Measurements from ENCODE around the gene TSPAN19. TPM values are rescaled to one million over a fixed set of nuclear protein-coding genes. Genes with fewer than 3 reads are reported as not detected.

Gene TSPAN19
- total RNA-seq, 4 donors from 2014 or later, result 0.17 to 0.49 TPM; not detected in 2

- TF ChIP-seq, protein P1, sequence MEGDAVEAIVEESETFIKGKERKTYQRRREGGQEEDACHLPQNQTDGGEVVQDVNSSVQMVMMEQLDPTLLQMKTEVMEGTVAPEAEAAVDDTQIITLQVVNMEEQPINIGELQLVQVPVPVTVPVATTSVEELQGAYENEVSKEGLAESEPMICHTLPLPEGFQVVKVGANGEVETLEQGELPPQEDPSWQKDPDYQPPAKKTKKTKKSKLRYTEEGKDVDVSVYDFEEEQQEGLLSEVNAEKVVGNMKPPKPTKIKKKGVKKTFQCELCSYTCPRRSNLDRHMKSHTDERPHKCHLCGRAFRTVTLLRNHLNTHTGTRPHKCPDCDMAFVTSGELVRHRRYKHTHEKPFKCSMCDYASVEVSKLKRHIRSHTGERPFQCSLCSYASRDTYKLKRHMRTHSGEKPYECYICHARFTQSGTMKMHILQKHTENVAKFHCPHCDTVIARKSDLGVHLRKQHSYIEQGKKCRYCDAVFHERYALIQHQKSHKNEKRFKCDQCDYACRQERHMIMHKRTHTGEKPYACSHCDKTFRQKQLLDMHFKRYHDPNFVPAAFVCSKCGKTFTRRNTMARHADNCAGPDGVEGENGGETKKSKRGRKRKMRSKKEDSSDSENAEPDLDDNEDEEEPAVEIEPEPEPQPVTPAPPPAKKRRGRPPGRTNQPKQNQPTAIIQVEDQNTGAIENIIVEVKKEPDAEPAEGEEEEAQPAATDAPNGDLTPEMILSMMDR (IDR thresholded peaks at IDR 0.05; ENCODE audit: low read depth), result no peak
These were observed 18.5 kb downstream of the TSPAN19 start for GRCh38 chr12:85017618-85018017.

DNA sequence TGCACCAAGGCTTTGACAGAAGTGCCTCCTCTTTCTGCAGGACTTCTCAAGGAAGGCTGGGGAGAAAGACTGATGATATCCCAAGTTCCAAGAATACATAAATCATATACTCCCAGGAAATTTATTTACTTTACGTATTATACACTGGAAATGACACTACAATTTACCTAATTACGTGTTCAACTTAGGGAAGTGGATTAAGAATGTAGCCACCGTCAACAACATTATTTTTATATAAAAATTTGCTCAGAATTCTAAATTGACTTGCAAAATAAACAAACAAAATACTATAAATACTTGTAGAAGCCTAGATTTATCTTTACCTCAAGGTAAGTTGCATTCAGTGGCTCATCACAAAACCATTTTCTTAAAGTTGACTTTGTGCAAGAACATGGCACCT, 18.9 kb downstream of the TSPAN19 start:
- TF ChIP-seq, protein P1 (IDR thresholded peaks at IDR 0.05; ENCODE audit: low read depth), result no peak

- TF ChIP-seq, protein P1 (IDR thresholded peaks at IDR 0.05; ENCODE audit: low read depth), result no peak
These were observed 19.7 kb downstream of the TSPAN19 start for GRCh38 chr12:85016413-85016812.

DNA sequence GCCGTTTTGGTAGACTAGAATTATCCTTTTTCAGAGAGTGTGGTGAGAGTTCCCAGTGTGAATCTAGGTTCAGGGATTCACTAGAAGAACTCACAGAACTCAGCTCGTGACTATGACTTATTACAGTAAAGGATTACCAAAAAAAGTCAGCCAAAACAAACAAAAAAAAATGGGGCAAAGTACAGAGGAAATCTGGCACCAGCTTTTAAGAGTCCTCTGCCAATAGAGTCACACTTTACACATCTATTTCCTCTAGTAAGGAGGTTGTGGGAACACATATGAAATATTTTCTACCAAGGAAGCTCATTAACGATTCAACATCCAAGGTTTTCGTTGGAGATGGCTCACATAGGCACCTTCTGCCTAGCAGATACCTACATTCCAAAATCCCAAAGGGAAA, 28.2 kb downstream of the TSPAN19 start:
- TF ChIP-seq, protein P1 (IDR thresholded peaks at IDR 0.05; ENCODE audit: low read depth), result no peak

DNA sequence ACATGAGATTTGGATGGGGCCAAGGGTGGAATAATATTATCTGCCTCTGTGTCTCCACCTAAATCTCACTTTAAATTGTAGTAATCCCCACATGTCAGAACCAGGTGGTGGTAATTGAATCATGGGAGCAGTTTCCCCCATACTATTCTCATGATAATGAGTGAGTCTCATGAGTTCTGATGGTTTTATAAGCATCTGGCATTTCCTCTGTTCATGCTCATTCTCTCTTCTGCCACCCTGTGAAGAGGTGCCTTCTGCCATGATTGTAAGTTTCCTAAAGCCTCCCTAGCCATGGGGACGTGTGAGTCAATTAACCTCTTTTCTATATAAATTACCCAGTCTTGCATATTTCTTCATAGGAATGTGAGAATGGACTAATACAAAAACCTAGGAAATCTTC, 29.9 kb downstream of the TSPAN19 start:
- TF ChIP-seq, protein P1 (IDR thresholded peaks at IDR 0.05; ENCODE audit: low read depth), result no peak

- TF ChIP-seq, protein P1 (IDR thresholded peaks at IDR 0.05; ENCODE audit: low read depth), result no peak
These were observed 30.5 kb downstream of the TSPAN19 start for GRCh38 chr12:85005615-85006014.

DNA sequence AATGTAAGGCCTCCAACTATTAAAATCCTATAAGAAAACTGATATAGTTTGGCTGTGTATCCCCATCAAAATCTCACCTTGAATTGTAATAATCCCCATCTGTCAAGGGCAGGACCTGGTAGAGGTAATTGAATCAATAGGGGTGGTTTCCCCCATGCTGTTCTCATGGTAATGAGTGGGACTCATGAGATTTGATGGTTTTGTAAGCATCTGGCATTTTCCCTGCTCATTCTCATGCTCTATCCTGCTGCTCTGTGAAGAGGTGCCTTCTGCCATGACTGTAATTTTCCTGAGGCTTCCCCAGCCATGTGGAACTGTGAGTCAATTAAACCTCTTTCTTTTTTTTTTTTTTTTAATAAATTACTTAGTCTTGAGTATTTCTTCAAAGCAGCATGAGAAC, 31.9 kb downstream of the TSPAN19 start:
- TF ChIP-seq, protein P1 (IDR thresholded peaks at IDR 0.05; ENCODE audit: low read depth), result no peak
